Fibroblast of skin of left biceps (primary cell): ENCODE data around the gene NPIPA1.
"Not testable (repeated sequence)": the region's sequence is repeated elsewhere in the genome, so short reads cannot be mapped to it uniquely, and the experiment has no call there.

Experiments
- DNase-seq, 2 experiments: peaks; one replicate each; pipeline ENCODE4 v3.0.0-alpha.2; 2013; ENCODE audit warnings: low read depth in 2 of 2

The NPIPA1 gene

GRCh38 chr16:14937143-14937542 is at the start of gene NPIPA1:
NPIPA1 (plus strand) TSS chr16:14937443; CDS start chr16:14937443, 0 bp downstream.
- DNase-seq = not testable (repeated sequence)

DNA sequence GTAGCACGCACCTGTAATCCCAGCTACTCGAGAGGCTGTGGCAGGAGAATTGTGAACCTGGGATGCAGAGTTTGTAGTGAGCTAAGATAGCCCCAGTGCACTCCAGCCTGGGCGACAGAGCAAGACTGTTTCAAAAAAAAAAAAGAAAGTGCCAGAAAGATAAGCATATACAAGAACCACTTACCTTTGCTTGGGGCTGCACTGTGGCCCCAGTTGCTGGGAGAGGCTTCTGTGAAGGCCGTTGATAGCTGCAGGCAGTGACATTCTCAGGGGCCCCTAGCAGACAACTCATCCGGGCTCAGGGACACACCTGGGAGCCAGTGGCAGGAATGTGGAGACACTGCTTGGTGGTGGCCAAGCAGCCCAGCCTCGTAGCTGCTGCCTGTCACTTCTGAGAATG is 45.1 kb upstream of the NPIPA1 start:
- not testable (repeated sequence) for DNase-seq

- not testable (repeated sequence) for DNase-seq
These were observed 41.9 kb upstream of the NPIPA1 start for GRCh38 chr16:14895382-14895781.

DNA sequence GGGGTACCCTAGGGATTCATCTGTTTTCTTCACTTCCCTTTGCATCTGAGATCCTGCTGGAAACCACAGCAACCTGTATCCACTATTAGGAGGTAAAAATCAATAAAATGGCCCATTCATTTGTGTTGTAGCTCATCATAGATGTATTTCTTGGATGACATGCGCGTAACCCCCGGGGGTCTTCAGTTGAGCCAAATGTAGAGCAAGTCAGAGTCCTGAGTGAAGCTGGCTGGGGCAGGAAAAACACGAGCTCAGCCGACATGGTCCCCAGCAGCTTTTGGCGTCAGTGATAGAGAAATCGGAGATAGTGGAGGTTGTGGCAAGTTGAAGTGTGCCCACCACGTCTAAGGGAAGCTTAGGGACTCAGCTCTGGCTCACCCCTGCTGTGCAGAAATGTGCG is 41.2 kb upstream of the NPIPA1 start:
- not testable (repeated sequence) for DNase-seq

DNA sequence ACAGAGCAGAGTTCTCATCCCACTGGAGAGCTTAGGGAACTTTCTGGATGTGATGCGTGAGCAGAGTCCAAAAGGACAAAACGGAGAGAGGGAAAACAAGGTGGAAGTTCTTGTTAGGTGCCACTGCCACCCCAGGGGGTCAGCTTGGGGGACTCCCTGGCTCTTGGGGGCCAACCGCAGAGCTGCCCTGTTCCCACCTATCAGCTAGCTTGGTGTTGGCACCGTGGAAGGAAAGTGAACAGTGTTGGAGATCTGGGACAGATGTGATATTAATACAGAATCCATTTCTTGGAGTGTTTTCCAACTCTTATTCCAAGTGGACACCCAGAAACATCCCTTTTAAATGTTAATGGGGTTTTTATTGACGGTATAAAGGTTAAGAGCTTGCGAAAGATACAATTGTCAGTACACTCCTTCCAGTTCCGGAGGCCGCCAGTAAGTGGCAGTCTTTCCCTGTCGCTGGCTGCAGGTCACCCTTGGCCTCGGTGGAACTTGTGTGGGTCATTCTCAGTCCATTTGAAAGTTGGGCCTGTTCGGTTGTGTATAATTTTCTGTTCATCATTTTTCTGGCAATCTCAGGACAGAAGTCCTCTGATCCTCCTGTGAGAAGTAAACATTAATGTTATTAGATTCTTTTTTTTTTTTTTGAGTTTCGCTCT is 40.1 kb upstream of the NPIPA1 start:
- not testable (repeated sequence) for DNase-seq

DNA sequence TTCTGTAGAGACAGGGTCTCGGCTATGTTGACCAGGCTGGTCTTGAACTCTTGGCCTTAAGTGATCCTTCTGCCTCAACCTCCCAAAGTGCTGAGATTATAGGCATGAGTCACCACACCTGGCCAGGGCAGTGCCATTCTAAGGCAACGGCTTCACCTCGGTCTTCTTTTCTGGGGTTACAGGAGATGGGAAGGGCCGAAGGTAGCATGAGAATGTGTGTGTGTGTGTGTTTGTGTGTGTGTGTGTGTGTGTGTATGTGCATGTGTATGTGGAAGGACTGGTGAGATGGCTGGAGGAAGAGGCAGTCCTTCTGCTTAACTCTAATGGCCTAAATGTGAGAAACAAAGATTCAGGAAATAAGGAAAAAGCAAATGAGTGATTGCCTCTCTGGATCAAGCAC is 39.1 kb upstream of the NPIPA1 start:
- not testable (repeated sequence) for DNase-seq

GRCh38 chr16:14903191-14903957 is 33.9 kb upstream of the NPIPA1 start:
- not testable (repeated sequence) for DNase-seq

DNA sequence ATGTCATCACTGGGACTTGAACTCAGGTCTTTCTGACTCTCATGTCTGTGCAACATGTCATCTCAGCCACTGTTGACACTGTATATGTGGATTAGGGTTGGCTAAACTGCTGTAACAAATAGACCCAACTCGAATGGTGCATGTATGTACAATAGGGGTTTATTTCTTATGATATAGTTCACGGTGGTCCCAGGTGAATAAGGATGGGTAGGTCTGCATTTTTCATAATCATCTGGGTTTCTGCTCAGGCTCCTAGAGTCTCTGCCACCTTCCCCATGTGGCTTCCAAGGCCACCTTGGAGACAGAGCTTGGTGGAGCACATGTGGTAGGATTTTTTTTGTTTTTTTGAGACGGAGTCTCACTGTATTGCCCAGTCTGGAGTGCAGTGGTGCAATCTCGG is 27.5 kb upstream of the NPIPA1 start:
- DNase-seq = not testable (repeated sequence)

DNA sequence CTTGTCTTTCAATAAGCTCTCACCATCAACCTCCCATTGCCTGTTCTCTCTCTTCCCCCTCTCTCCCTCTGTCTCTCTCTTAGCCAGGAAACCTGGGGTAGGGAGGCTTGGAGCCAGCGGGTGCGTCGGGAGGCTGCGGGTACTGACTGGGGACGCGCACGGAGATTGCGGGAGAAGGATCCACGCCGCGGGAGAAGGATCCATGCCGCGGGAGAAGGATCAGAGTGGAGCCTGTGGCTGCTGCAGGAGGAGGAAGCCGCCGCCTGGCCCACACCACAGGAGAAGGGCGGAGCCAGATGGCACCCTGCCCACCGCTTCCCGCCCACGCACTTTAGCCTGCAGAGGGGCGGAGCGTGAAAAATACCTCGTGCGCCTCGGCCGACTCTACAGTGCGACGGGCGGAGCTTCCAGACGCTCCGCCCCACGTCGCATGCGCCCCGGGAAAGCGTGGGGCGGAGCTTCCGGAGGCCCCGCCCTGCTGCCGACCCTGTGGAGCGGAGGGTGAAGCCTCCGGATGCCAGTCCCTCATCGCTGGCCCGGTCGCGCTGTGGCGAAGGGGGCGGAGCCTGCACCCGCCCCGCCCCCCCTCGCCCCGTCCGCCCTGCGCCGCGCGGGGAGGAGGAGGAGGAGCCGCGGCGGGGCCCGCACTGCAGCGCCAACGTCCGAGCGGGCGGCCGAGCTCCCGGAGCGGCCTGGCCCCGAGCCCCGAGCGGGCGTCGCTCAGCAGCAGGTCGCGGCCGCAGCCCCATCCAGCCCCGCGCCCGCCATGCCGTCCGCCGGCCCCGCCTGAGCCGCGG is 26.2 kb upstream of the NPIPA1 start:
- DNase-seq = not testable (repeated sequence)

GRCh38 chr16:14911954-14912353 is 25.3 kb upstream of the NPIPA1 start:
- DNase-seq = not testable (repeated sequence)

- DNase-seq = not testable (repeated sequence)
These were observed 24.7 kb upstream of the NPIPA1 start for GRCh38 chr16:14912588-14912987.

GRCh38 chr16:14918504-14918903 is 18.7 kb upstream of the NPIPA1 start:
- DNase-seq = not testable (repeated sequence)

DNA sequence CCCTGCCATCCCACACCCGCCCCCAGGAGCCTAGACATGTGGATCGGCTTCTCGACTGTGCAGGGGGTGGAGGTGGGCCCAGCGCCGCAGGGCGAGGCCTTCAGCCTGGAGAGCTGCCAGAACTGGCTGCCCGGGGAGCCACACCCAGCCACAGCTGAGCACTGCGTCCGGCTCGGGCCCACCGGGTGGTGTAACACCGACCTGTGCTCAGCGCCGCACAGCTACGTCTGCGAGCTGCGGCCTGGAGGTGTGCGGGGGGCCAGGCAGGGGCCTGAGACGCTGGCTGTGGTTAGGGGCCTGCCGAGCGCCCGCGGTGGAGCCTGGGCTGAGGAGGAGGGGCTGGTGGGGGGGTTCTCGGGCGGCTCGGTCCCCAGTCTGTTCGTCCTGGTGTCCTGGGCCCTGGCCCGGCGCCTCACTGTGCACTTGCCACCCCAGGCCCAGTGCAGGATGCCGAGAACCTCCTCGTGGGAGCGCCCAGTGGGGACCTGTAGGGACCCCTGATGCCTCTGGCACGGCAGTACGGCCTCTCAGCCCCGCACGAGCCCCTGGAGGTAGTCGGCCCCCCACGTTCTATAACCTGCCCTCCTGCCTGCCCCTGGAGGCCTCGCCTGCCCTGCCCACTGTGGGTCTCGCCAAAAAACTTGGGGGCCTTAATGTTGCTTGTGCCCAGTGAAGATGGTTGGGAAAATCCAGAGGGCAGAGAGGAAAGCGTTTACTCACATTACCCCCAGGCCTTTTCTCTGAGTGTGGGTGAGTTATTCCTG is 17.2 kb upstream of the NPIPA1 start:
- DNase-seq = not testable (repeated sequence)

DNA sequence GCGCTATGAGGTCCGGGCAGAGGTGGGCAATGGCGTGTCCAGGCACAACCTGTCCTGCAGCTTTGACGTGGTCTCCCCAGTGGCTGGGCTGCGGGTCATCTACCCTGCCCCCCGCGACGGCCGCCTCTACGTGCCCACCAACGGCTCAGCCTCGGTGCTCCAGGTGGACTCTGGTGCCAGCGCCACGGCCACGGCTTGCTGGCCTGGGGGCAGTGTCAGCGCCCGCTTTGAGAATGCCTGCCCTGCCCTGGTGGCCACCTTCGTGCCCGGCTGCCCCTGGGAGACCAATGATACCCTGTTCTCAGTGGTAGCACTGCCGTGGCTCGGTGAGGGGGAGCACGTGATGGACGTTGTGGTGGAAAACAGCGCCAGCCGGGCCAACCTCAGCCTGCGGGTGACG is 15.0 kb upstream of the NPIPA1 start:
- DNase-seq = not testable (repeated sequence)

- not testable (repeated sequence) for DNase-seq
These were observed 14.3 kb upstream of the NPIPA1 start for GRCh38 chr16:14922968-14923367.

DNA sequence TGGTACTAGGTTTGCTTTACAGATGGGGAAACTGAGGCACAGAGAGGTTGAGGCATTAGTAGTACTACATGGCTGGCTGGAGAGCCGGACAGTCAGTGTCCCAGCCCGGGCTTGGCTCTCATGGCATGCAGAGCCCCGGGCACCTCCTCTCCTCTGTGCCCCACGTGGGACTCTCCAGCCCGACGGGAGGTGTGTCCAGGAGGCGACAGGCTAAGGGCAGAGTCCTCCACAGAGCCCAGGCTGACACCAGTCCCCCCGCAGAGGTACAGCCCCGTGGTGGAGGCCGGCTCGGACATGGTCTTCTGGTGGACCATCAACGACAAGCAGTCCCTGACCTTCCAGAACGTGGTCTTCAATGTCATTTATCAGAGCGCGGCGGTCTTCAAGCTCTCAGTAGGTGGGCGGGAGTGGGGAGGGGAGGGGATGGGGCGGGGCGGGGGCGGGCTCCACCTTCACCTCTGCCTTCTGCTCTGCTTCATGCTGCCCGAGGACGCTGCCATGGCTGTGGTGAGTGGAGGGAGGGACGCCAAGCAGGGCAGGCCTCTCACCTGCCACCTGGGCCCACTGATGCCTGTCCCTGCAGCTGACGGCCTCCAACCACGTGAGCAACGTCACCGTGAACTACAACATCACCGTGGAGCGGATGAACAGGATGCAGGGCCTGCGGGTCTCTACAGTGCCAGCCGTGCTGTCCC is 13.7 kb upstream of the NPIPA1 start:
- DNase-seq = not testable (repeated sequence)

DNA sequence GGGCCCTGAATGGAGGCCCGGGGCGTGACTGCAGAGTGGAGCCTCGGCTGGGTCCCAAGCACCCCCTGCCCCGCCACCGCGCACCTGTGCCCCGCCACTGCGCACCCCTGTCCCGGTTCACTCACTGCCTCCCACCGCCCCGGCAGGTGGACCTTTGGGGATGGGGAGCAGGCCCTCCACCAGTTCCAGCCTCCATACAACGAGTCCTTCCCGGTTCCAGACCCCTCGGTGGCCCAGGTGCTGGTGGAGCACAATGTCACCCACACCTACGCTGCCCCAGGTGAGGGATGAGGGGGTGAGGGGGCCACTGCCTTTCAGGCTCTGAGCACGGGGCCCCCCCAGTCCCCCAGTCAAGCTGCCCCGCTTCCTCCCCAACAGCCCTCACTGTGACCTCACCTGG is 12.9 kb upstream of the NPIPA1 start:
- DNase-seq = not testable (repeated sequence)

GRCh38 chr16:14924982-14925381 is 12.3 kb upstream of the NPIPA1 start:
- DNase-seq = not testable (repeated sequence)

DNA sequence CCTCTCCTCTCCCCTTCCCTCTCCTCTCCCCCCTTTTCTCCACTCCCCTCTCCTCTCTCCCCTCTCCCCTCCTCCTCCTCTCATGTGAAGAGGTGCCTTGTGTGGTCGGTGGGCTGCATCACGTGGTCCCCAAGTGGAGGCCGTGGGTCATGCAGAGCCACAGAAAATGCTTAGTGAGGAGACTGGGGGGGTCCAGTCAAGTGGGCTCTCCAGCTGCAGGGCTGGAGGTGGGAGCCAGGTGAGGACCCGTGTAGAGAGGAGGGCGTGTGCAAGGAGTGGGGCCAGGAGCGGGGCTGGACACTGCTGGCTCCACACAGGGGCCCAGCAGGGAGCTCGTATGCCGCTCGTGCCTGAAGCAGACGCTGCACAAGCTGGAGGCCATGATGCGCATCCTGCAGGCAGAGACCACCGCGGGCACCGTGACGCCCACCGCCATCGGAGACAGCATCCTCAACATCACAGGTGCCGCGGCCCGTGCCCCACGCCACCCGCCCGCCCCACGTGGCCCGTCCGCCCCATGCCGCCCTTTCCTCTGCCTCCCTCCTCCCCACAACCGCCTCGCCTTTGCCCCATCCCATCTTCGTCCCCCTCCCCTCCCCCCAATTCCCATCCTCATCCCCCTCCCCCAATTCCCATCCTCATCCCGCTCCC is 9.1 kb upstream of the NPIPA1 start:
- DNase-seq = not testable (repeated sequence)

- DNase-seq = not testable (repeated sequence)
These were observed 8.1 kb upstream of the NPIPA1 start for GRCh38 chr16:14929176-14929575.
